GM23338 (cell line): ENCODE measurements around the gene IBA57. TPM values are rescaled to one million over a fixed set of nuclear protein-coding genes. Genes with fewer than 3 reads are reported as not detected.

Source experiments
- ATAC-seq: fragments of 200-7000 bp; cut with Tn5 transposase; 3 replicates; pipeline ENCODE4 v1.9.1; 2020
- DNase-seq: peaks from one replicate; pipeline ENCODE4 v3.0.0-alpha.2; 2015; ENCODE audit warnings: low spot score
- H2AFZ ChIP-seq: fragments of 200-600 bp; sonication (generic); 2 replicates; pipeline ENCODE4 v1.8.0; 2016; ENCODE audit warnings: antibody characterized with exemption, mild to moderate bottlenecking, moderate library complexity
- H3F3A ChIP-seq: fragments of 200-600 bp; sonication (generic); replicated peaks from 2 replicates; pipeline ENCODE4 v1.8.0; 2017; ENCODE audit warnings: antibody characterized with exemption, mixed run types, low read depth
- H3K27ac ChIP-seq: fragments of 200-600 bp; sonication (generic); 2 replicates; pipeline ENCODE4 v1.6.1; 2016; ENCODE audit warnings: low read depth
- H3K27me3 ChIP-seq: fragments of 200-600 bp; sonication (generic); 2 replicates; pipeline ENCODE4 v1.8.0; 2016; ENCODE audit warnings: mild to moderate bottlenecking, mixed run types, moderate library complexity; ENCODE audit not compliant: insufficient read depth
- H3K36me3 ChIP-seq: fragments of 200-600 bp; sonication (generic); 2 replicates; pipeline ENCODE4 v1.8.0; 2016; ENCODE audit warnings: mild to moderate bottlenecking; ENCODE audit not compliant: insufficient read depth
- H3K4me1 ChIP-seq: fragments of 200-600 bp; sonication (generic); 2 replicates; pipeline ENCODE4 v1.8.0; 2016; ENCODE audit warnings: mild to moderate bottlenecking, moderate library complexity; ENCODE audit not compliant: insufficient read depth
- H3K4me2 ChIP-seq: fragments of 200-600 bp; sonication (generic); 2 replicates; pipeline ENCODE4 v1.7.1; 2017; ENCODE audit warnings: mixed run types
- H3K4me3 ChIP-seq: fragments of 200-600 bp; sonication (generic); 2 replicates; pipeline ENCODE4 v1.6.1; 2016; ENCODE audit warnings: mixed run types
- H3K79me2 ChIP-seq: fragments of 200-600 bp; sonication (generic); replicated peaks from 2 replicates; pipeline ENCODE4 v1.8.0; 2017; ENCODE audit warnings: mild to moderate bottlenecking; ENCODE audit not compliant: insufficient read depth
- H3K9me2 ChIP-seq: fragments of 200-600 bp; sonication (generic); 2 replicates; pipeline ENCODE4 v1.8.0; 2017; ENCODE audit not compliant: insufficient read depth
- H4K20me1 ChIP-seq: fragments of 200-600 bp; sonication (generic); replicated peaks from 2 replicates; pipeline ENCODE4 v1.8.0; 2017; ENCODE audit warnings: mild to moderate bottlenecking; ENCODE audit not compliant: insufficient read depth
- H3K27ac Mint-ChIP-seq: 2 replicates; pipeline ENCODE4 v1.8.0; 2020; ENCODE audit warnings: inconsistent platforms, mild to moderate bottlenecking, moderate library complexity, mixed read lengths
- H3K27me3 Mint-ChIP-seq: 3 replicates; pipeline ENCODE4 v1.8.0; 2022; ENCODE audit warnings: low read depth, mild to moderate bottlenecking, moderate library complexity, mixed read lengths, inconsistent platforms; ENCODE audit not compliant: insufficient read depth, poor library complexity
- H3K36me3 Mint-ChIP-seq: 3 replicates; pipeline ENCODE4 v1.8.0; 2021; ENCODE audit warnings: low read depth, mild to moderate bottlenecking, inconsistent platforms, moderate library complexity, mixed read lengths
- H3K4me1 Mint-ChIP-seq: 3 replicates; pipeline ENCODE4 v1.8.0; 2020; ENCODE audit warnings: mild to moderate bottlenecking, inconsistent platforms, mixed read lengths
- H3K4me3 Mint-ChIP-seq: 3 replicates; pipeline ENCODE4 v1.8.0; 2021; ENCODE audit warnings: moderate library complexity, mild to moderate bottlenecking, inconsistent platforms, mixed read lengths
- H3K9me3 Mint-ChIP-seq: 3 replicates; pipeline ENCODE4 v1.8.0; 2020; ENCODE audit warnings: moderate library complexity, mild to moderate bottlenecking, inconsistent platforms, mixed read lengths
- CREB1 ChIP-seq: fragments of 250-450 bp; sonication (Bioruptor Pico); IDR thresholded peaks from 2 replicates; pipeline ENCODE4 v1.5.0; 2020; ENCODE audit warnings: low read depth, mild to moderate bottlenecking, moderate library complexity
- ETS1 ChIP-seq: IDR thresholded peaks from 2 replicates; pipeline ENCODE4 v1.6.1; 2016; ENCODE audit warnings: antibody characterized with exemption
- JUNB ChIP-seq: IDR thresholded peaks from one replicate; pipeline ENCODE4 v1.6.1; 2016; ENCODE audit warnings: antibody characterized with exemption; ENCODE audit not compliant: unreplicated experiment
- POLR2AphosphoS5 ChIP-seq: IDR thresholded peaks from 2 replicates; pipeline ENCODE4 v1.6.1; 2016; ENCODE audit warnings: antibody characterized with exemption, low read depth
- REST ChIP-seq: IDR thresholded peaks from one replicate; pipeline ENCODE4 v1.6.1; 2018; ENCODE audit warnings: antibody characterized with exemption; ENCODE audit not compliant: unreplicated experiment
- STAT1 ChIP-seq: IDR thresholded peaks from one replicate; pipeline ENCODE4 v1.6.1; 2016; ENCODE audit warnings: antibody characterized with exemption; ENCODE audit not compliant: unreplicated experiment
- ZNF114 ChIP-seq: fragments of 250-450 bp; sonication (Bioruptor Pico); IDR thresholded peaks from 2 replicates; pipeline ENCODE4 v1.5.0; 2020; ENCODE audit warnings: mild to moderate bottlenecking, moderate library complexity
- ZNF331 ChIP-seq: fragments of 250-450 bp; sonication (Bioruptor Pico); IDR thresholded peaks from 2 replicates; pipeline ENCODE4 v1.5.0; 2020; ENCODE audit warnings: low read depth, mild to moderate bottlenecking, moderate library complexity
- ZNF462 ChIP-seq: fragments of 250-450 bp; sonication (Bioruptor Pico); IDR thresholded peaks from 2 replicates; pipeline ENCODE4 v1.5.0; 2020; ENCODE audit warnings: mild to moderate bottlenecking, moderate library complexity
- polyA plus RNA-seq: library from polyadenylated mRNA; unstranded; fragments of >200 nt; fragmentation: Nextera tagmentation; extraction: Ambion mirVana; gene quantifications from 2 replicates; pipeline ENCODE4 v1.2.1, GENCODE V29; 2016
- total RNA-seq: library from RNA; depleted of rRNA; stranded (reverse); fragments of >200 nt; shearing (Covaris generic); gene quantifications from 2 replicates; pipeline ENCODE4 v1.2.3, GENCODE V29; 2014

The IBA57 gene
- total and polyA plus RNA-seq, 2 experiments from 2014 or later: 1.1 to 10.3 TPM

DNA sequence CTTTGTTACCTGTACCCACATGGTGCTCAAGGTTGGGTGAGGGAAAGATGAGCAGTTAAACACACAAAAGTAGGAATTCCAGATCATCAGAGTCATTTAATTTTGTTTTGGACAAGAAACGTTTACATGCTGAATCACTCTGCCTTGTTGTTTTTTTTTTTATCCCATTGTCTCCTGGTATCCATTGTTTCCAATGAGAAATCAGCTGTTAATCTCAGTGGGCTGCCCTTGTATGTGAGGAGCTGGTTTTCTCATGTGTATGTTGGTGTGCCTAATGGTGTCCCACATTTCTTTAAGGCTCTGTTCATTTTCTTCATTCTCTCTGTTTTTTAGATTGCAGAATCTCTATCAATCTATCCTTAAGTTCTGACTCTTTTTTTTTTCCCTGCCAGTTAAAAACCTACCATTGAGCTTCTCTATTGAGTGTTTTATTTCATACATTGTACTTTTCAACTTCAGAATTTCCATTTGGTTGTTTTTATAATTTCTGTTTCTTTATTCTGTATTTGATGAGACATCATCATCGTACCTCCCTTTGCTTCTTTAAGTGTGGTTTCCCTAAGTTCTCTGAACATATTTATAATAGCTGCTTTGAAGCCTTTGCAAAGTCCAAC lies 33.5 kb downstream of the IBA57 start:
- Histone ChIP-seq H2AFZ (no peak overlapping the region), H3F3A (no peaks in the 10 kb centered on the region), H3K4me1 (no peaks in the 10 kb centered on the region), H3K4me3 (no peak overlapping the region), H4K20me1 (no peaks in the 10 kb centered on the region), H3K27ac (no peak overlapping the region), H3K4me2 (no peak overlapping the region), H3K36me3 (no peaks in the 10 kb centered on the region), H3K79me2 (no peaks in the 10 kb centered on the region), H3K9me2 (no peaks in the 10 kb centered on the region), H3K27me3 (peaks cover 19% of the 10 kb centered on the region)
- Mint-ChIP-seq H3K4me1 (no peaks in the 10 kb centered on the region), H3K9me3 (peaks cover 31% of the 10 kb centered on the region), H3K27me3 (peaks cover 2% of the 10 kb centered on the region), H3K36me3 (peaks cover 18% of the 10 kb centered on the region), H3K4me3 (no peak overlapping the region), H3K27ac (no peak overlapping the region)
- DNase-seq (no peak), ATAC-seq (no peak)
- TF ChIP-seq ZNF462 (CRISPR knock-in tag): no peak
- no peak for TF ChIP-seq CREB1 (CRISPR knock-in tag)

DNA sequence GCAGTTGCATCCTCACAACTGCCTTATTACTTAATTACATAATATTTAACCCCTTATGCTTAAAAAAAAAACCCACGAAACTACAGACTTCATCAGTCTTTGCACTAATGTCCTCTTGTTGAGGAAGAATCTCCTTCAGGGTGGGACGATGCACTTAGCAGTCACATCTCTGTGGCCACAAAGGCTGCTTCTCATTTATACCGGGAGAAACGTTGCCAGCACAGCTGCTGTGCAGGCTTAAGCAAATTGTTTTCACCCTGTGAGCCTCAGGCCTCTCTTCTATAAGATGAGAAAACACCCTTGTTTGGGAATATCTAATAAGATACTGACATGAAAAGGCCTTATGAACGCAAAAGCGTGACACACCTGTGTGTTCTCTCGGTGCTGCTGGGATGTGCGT lies 39.4 kb downstream of the IBA57 start:
- H3K27me3 Mint-ChIP-seq: peaks cover 9% of the 10 kb centered on the region
- no peak for DNase-seq
- Histone ChIP-seq H3K4me1 (no peaks in the 10 kb centered on the region), H3K27ac (no peak overlapping the region), H3F3A (no peaks in the 10 kb centered on the region), H3K79me2 (no peaks in the 10 kb centered on the region), H2AFZ (no peak overlapping the region), H3K4me2 (no peak overlapping the region), H3K36me3 (no peaks in the 10 kb centered on the region), H4K20me1 (no peaks in the 10 kb centered on the region), H3K4me3 (no peak overlapping the region), H3K27me3 (peaks cover 36% of the 10 kb centered on the region), H3K9me2 (no peaks in the 10 kb centered on the region)
- H3K9me3 Mint-ChIP-seq: peaks cover 8% of the 10 kb centered on the region; the same call in 2 of the 3 replicates
- H3K27ac Mint-ChIP-seq: no peak overlapping the region
- H3K4me3 Mint-ChIP-seq: no peak overlapping the region
- no peaks in the 10 kb centered on the region for H3K36me3 Mint-ChIP-seq
- ATAC-seq: no peak
- peaks cover 3% of the 10 kb centered on the region; the same call in 2 of the 3 replicates for H3K4me1 Mint-ChIP-seq
- TF ChIP-seq REST (no peak), JUNB (no peak), POLR2AphosphoS5 (no peak), ZNF331 (CRISPR knock-in tag) (no peak), ETS1 (no peak), STAT1 (no peak), ZNF114 (CRISPR knock-in tag) (no peak)
